ENCODE measurements around the gene PAIP2B. TPM values are rescaled to one million over a fixed set of nuclear protein-coding genes. Genes with fewer than 3 reads are reported as not detected.

PAIP2B gene
- total and polyA plus RNA-seq, 9 of the 15 experiments (the other 6 are each of a cell fraction or from before 2014, with no cell fraction given), result 0.18 to 0.38 (median 0.25) TPM

DNA sequence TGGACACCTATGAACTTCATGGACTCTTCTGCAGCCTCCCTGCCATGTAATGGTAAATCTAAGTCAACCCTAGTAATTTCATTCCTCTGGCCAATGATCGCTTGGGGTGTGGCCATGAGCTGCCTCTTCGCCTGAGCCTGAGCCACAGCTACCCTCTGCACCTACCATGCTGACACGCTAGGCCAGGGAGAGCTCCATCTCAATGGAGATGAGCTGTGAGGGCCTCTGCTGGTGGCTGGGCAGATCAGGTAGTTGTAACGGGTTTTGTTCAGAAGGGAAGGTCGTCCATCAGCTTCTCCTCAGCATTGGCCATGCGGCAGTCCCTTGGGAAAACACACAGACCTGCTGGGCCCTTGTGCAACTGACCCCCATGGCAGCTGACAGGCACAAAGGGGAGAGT, 72.1 kb downstream of the PAIP2B start (continued):
- TF ChIP-seq, protein P1, sequence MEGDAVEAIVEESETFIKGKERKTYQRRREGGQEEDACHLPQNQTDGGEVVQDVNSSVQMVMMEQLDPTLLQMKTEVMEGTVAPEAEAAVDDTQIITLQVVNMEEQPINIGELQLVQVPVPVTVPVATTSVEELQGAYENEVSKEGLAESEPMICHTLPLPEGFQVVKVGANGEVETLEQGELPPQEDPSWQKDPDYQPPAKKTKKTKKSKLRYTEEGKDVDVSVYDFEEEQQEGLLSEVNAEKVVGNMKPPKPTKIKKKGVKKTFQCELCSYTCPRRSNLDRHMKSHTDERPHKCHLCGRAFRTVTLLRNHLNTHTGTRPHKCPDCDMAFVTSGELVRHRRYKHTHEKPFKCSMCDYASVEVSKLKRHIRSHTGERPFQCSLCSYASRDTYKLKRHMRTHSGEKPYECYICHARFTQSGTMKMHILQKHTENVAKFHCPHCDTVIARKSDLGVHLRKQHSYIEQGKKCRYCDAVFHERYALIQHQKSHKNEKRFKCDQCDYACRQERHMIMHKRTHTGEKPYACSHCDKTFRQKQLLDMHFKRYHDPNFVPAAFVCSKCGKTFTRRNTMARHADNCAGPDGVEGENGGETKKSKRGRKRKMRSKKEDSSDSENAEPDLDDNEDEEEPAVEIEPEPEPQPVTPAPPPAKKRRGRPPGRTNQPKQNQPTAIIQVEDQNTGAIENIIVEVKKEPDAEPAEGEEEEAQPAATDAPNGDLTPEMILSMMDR (IDR thresholded peaks at IDR 0.05 in 2 of 3, conservative IDR thresholded peaks at IDR 0.05 in 1 of 3; ENCODE audit: insufficient read depth in 2 of 3, low read depth in 1 of 3, low read length in 3 of 3), result peak; percentile 62 to 76 (median 66)
- no peak for TF ChIP-seq ARID1B (IDR thresholded peaks at IDR 0.05)
- no peak for TF ChIP-seq SMARCB1 (IDR thresholded peaks at IDR 0.05; ENCODE audit: insufficient read length, low read depth)
- TF ChIP-seq ADNP (tag; IDR thresholded peaks at IDR 0.05), result no peak
- TF ChIP-seq STAG1 (CRISPR knock-in tag; IDR thresholded peaks at IDR 0.05; ENCODE audit: borderline replicate concordance), result peak; percentile 33; the same call in 1 of the 2 replicates
- TF ChIP-seq HNRNPL (IDR thresholded peaks at IDR 0.05; ENCODE audit: low read depth, low read length), result no peak
- TF ChIP-seq, protein P2, sequence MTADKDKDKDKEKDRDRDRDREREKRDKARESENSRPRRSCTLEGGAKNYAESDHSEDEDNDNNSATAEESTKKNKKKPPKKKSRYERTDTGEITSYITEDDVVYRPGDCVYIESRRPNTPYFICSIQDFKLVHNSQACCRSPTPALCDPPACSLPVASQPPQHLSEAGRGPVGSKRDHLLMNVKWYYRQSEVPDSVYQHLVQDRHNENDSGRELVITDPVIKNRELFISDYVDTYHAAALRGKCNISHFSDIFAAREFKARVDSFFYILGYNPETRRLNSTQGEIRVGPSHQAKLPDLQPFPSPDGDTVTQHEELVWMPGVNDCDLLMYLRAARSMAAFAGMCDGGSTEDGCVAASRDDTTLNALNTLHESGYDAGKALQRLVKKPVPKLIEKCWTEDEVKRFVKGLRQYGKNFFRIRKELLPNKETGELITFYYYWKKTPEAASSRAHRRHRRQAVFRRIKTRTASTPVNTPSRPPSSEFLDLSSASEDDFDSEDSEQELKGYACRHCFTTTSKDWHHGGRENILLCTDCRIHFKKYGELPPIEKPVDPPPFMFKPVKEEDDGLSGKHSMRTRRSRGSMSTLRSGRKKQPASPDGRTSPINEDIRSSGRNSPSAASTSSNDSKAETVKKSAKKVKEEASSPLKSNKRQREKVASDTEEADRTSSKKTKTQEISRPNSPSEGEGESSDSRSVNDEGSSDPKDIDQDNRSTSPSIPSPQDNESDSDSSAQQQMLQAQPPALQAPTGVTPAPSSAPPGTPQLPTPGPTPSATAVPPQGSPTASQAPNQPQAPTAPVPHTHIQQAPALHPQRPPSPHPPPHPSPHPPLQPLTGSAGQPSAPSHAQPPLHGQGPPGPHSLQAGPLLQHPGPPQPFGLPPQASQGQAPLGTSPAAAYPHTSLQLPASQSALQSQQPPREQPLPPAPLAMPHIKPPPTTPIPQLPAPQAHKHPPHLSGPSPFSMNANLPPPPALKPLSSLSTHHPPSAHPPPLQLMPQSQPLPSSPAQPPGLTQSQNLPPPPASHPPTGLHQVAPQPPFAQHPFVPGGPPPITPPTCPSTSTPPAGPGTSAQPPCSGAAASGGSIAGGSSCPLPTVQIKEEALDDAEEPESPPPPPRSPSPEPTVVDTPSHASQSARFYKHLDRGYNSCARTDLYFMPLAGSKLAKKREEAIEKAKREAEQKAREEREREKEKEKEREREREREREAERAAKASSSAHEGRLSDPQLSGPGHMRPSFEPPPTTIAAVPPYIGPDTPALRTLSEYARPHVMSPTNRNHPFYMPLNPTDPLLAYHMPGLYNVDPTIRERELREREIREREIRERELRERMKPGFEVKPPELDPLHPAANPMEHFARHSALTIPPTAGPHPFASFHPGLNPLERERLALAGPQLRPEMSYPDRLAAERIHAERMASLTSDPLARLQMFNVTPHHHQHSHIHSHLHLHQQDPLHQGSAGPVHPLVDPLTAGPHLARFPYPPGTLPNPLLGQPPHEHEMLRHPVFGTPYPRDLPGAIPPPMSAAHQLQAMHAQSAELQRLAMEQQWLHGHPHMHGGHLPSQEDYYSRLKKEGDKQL (CRISPR knock-in tag; IDR thresholded peaks at IDR 0.05; ENCODE audit: borderline replicate concordance), result no peak
- TF ChIP-seq CHCHD3 (CRISPR knock-in tag; IDR thresholded peaks at IDR 0.05), result no peak
- peak in 1 of 3 experiments; percentile 10 for TF ChIP-seq YY1 (IDR thresholded peaks at IDR 0.05; ENCODE audit: borderline replicate concordance in 1 of 3, control insufficient read depth in 1 of 3, extremely low read depth in 1 of 3, insufficient read depth in 3 of 3, insufficient read length in 1 of 3, insufficient replicate concordance in 2 of 3, low read depth in 1 of 3, low read length in 2 of 3)
- 0 out of 2 replicates have a peak, but pooled peaks have one; percentile 35 for TF ChIP-seq SMC3 (conservative IDR thresholded peaks at IDR 0.05; ENCODE audit: insufficient read depth, low read depth, low read length)
- TF ChIP-seq RAD21 (CRISPR knock-in tag; conservative IDR thresholded peaks at IDR 0.05 in 1 of 2, IDR thresholded peaks at IDR 0.05 in 1 of 2), result peak; percentile 35 to 69
- TF ChIP-seq, protein P3, sequence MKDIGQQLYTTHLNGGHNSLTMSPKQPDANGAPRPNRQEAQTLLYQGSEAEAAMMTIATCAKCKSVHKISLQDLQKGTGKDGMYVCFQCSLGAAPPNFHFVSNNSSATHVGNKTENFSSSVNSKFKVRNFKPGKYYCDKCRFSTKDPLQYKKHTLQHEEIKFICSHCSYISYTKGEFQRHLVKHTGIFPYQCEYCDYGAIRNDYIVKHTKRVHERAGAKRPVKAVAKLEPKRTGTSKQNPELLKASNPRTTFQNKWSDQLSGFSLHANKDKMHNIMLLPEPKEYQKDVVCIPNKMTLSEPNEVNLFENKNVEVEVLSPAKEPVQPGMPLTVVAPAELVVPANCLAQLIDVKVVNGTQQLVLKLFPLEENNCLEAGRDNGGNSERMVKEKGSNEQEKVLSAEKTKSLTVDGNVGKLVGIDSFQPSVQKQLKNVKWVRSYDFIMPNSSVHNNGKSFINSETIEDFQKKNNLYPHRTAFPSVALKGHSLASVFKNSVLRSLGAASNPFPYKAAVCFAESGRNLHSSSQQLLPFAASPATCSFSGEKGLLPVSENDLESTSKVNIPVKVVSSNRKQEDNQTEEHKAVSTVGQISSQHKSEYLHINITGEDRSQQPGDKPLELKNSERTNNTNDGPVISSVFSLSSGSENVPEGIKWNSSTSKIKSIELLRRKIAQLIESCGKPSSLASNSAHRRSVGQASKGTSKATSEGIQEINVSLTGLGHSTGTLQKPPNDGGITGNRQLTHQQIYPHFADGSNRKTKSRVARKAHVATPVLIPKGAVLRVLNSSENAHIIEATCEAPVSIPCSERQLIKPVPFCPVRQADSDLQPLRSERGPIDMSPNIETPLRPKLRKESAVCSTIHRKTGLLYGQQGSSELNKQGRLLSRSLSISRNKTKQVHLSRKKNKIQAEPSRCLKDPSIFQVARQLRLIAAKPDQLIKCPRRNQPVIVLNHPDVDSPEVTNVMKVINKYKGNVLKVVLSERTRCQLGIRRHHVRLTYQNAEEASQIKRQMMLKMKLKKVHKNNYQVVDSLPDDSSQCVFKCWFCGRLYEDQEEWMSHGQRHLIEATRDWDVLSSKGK (CRISPR knock-in tag; IDR thresholded peaks at IDR 0.05), result no peak
- no peak for TF ChIP-seq KDM2B (CRISPR knock-in tag; IDR thresholded peaks at IDR 0.05)

Data from K562 (cell line).